ENCODE data around the gene JADE1. TPM values are rescaled to one million over a fixed set of nuclear protein-coding genes. Genes with fewer than 3 reads are reported as not detected.

Gene JADE1
- total and polyA plus RNA-seq, 2 of the 13 experiments (the other 11 are each of a cell fraction or from before 2014, with no cell fraction given), result 5.4 to 19.3 TPM

- FAIRE-seq, result no peak
These were observed 50.6 kb downstream of the JADE1 start for GRCh38 chr4:128859887-128860677.

More at GRCh38 chr4:128859887-128860677, 50.6 kb downstream of the JADE1 start:
- no peak overlapping the region for H3K4me2 ChIP-seq (ENCODE audit: low read depth, low read length)
- H3K9me3 ChIP-seq (ENCODE audit: low read length), result no peaks in the 10 kb centered on the region
- ATAC-seq (no peak), DNase-seq (ENCODE audit: low spot score) (no peak)
- no peaks in the 10 kb centered on the region for H3K4me1 ChIP-seq (ENCODE audit: insufficient read depth, low read length)
- H3K9ac ChIP-seq (ENCODE audit: insufficient read depth, low read depth, low read length), result no peak overlapping the region
- no peak overlapping the region for H3K27ac ChIP-seq (ENCODE audit: extremely low read length, insufficient read depth, low read length)
- in situ Hi-C loops (cut with HindIII; ENCODE audit: extremely low pct_ligation_motif_present, low pct_unique_long_range_greater_than_20kb) (loop anchor here (5.0 kb wide), 2 partner anchors 48 to 293 kb away; no protein-coding TSS in a partner anchor), intact Hi-C loops (cut with micrococcal nuclease; ENCODE audit: unreplicated experiment) (loop anchor here (10.0 kb wide), 1 partner anchor 235 kb away; the partner anchor contains the start of genes C4orf33 and SCLT1)
- TF ChIP-seq ZNF768 (CRISPR knock-in tag; IDR thresholded peaks at IDR 0.05) (no peak), ZNF101 (CRISPR knock-in tag; IDR thresholded peaks at IDR 0.05; ENCODE audit: borderline replicate concordance, low read depth) (no peak), MEF2D (CRISPR knock-in tag; IDR thresholded peaks at IDR 0.05) (no peak), ZNF24 (IDR thresholded peaks at IDR 0.05) (no peak), KLF16 (CRISPR knock-in tag; IDR thresholded peaks at IDR 0.05) (no peak), ZNF260 (CRISPR knock-in tag; IDR thresholded peaks at IDR 0.05; ENCODE audit: borderline replicate concordance, low read depth) (no peak), DRAP1 (CRISPR knock-in tag; IDR thresholded peaks at IDR 0.05) (no peak), ZNF143 (CRISPR knock-in tag; IDR thresholded peaks at IDR 0.05) (no peak), SNAPC4 (CRISPR knock-in tag; IDR thresholded peaks at IDR 0.05) (no peak), RFXANK (CRISPR knock-in tag; IDR thresholded peaks at IDR 0.05) (no peak), CC2D1A (CRISPR knock-in tag; IDR thresholded peaks at IDR 0.05) (no peak), CBX5 (CRISPR knock-in tag; IDR thresholded peaks at IDR 0.05; ENCODE audit: borderline replicate concordance) (no peak), HNRNPLL (IDR thresholded peaks at IDR 0.05; ENCODE audit: low read depth, low read length, poor library complexity, severe bottlenecking) (no peak), NR1H2 (CRISPR knock-in tag; IDR thresholded peaks at IDR 0.05; ENCODE audit: borderline replicate concordance, low read depth) (no peak), PLSCR1 (CRISPR knock-in tag; IDR thresholded peaks at IDR 0.05; ENCODE audit: borderline replicate concordance) (no peak), ZNF333 (CRISPR knock-in tag; IDR thresholded peaks at IDR 0.05; ENCODE audit: borderline replicate concordance) (no peak)
- H3K27me3 ChIP-seq (ENCODE audit: control insufficient read depth in 1 of 2, insufficient read depth in 2 of 2, low read length in 2 of 2), result no peaks in the 10 kb centered on the region
- peaks cover 45 to 85% of the 10 kb centered on the region in 2 experiments for H3K36me3 ChIP-seq (replicated peaks in 1 of 2; ENCODE audit: control insufficient read depth in 1 of 2, insufficient read depth in 2 of 2, low read length in 2 of 2)
- ChIA-PET CTCF (ENCODE audit: low intra/inter-chr PET ratio, low total read pairs) (no interaction called here), POLR2A (no interaction called here)
- BruUV-seq (replicated peaks), result no TSS peak
- H4K20me1 ChIP-seq (ENCODE audit: insufficient read depth, low read length), result peaks cover 7% of the 10 kb centered on the region; the same call in 1 of the 2 replicates
- no peak overlapping the region for H2AFZ ChIP-seq (ENCODE audit: low read length)
- H3K4me3 ChIP-seq (replicated peaks in 1 of 3; ENCODE audit: insufficient read depth in 1 of 3, low read depth in 2 of 3, low read length in 3 of 3), result no peak overlapping the region
- 95% methylated on average over 4 of the region's 6 CpGs for WGBS (ENCODE audit: low lambda C conversion rate)
- H3K79me2 ChIP-seq (ENCODE audit: insufficient read depth, low read length), result no peaks in the 10 kb centered on the region
